Activated CD8-positive, alpha-beta memory T cell treated with anti-CD3 and anti-CD28 coated beads, Interleukin-2, amount 10 ng/mL, durations not matched to agents 7 days and 5 days (primary cell): Measurements from ENCODE around the gene TMEM115. TPM values are rescaled to one million over a fixed set of nuclear protein-coding genes. Genes with fewer than 3 reads are reported as not detected.

ENCODE experiments used
- ATAC-seq: fragments of 150-1000 bp; cut with Tn5 transposase; one replicate; pipeline ENCODE4 v1.10.0; 2021; ENCODE audit warnings: moderate library complexity
- CTCF ChIA-PET: fragments of 350-600 bp; sonication (Branson Sonifier 250); formaldehyde crosslinking; loops from one replicate; lab custom pipeline; 2021; ENCODE audit warnings: antibody characterized with exemption; lab: Charles Lee
- DNase-seq: peaks from one replicate; pipeline ENCODE4 v3.0.0-alpha.2; 2020
- H3K27ac Mint-ChIP-seq: one replicate; pipeline ENCODE4 v1.8.0; 2021; ENCODE audit warnings: mild to moderate bottlenecking, mixed read lengths
- H3K27me3 Mint-ChIP-seq: one replicate; pipeline ENCODE4 v1.8.0; 2021; ENCODE audit warnings: mixed read lengths
- H3K36me3 Mint-ChIP-seq: one replicate; pipeline ENCODE4 v1.8.0; 2021; ENCODE audit warnings: mild to moderate bottlenecking, mixed read lengths
- H3K4me1 Mint-ChIP-seq: one replicate; pipeline ENCODE4 v1.8.0; 2021; ENCODE audit warnings: mixed read lengths
- H3K4me3 Mint-ChIP-seq: one replicate; pipeline ENCODE4 v1.8.0; 2021; ENCODE audit warnings: mild to moderate bottlenecking, moderate library complexity, mixed read lengths
- H3K9me3 Mint-ChIP-seq: one replicate; pipeline ENCODE4 v1.8.0; 2022; ENCODE audit warnings: low read depth, mixed read lengths
- total RNA-seq, 2 experiments: library from RNA; stranded (reverse); gene quantifications; one replicate each; pipeline ENCODE4 v1.2.3, GENCODE V29; 2021

The TMEM115 gene
- total RNA-seq, 2 experiments from 2014 or later, result 19.8 to 23.0 TPM

DNA sequence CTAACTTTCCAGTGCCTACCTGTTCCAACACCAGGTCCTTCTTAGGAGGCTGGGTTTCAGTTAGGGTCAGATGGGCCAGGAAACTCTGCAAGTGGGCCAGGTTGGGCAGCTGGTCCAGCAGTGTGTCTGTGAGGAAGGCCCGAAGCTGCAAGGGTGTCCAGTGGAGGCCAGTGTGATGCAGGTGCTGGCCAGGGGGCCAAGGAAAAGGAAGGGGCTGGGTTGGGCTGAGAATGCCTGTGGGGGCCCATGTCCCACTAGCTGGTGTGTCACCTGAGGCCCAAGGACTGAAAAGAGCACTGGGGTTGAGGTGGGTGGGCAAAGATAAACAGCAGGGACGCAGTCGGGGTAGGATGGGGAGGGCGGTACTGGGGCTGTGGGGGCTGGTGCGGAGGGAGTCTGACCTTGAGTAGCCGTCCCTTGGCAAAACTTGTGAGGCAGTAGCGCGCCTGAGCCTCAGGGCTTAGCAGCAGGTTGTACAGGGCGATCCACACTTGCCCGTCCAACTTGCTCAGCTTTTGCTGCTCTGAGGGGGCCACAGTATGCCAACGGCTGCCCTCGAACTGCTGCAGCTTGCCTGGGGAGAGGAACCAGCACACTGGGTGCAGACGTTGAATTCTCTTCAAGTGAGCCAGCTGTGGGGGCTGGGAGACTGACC lies 17.2 kb downstream of the TMEM115 start:
- no peak for ATAC-seq
- peak overlapping the region; percentile 68 for H3K27ac Mint-ChIP-seq

DNA sequence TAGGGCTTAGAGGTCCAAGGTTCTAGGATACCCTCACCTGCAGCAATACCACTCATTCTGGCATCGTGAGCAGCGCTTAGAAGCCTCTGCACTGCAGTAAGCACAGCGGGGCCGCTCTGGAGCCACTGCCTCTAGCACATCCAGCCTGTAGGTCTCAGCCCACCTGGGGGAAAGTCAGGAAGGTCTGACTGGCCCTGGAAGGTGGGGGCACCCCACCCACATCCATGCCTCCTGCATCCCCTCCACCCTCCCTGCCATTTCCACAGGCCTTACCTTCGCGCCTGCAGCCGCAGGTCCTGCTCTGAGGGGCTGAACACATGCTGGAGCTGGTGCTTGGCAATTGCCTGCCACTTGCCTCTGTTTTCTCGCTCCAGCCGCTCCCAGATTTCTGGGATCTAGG lies 17.8 kb downstream of the TMEM115 start:
- CTCF ChIA-PET, result interaction anchor here (1.1 to 2.4 kb wide), 8 partner anchors 8 to 268 kb away, joined by 3 to 8 read pairs (median 5); partner anchors contain the start of genes HYAL3 and NAA80
- Mint-ChIP-seq H3K27me3 (no peaks in the 10 kb centered on the region), H3K27ac (peak overlapping the region; percentile 94), H3K4me3 (peak overlapping the region; percentile 92), H3K36me3 (peaks cover 32% of the 10 kb centered on the region), H3K4me1 (peaks cover 48% of the 10 kb centered on the region), H3K9me3 (no peaks in the 10 kb centered on the region)
- ATAC-seq (peak; percentile 3), DNase-seq (no peak)

More for the DNA sequence above, 17.2 kb downstream of the TMEM115 start:
- peak overlapping the region; percentile 92 for H3K4me3 Mint-ChIP-seq
- no peak for DNase-seq
- no peaks in the 10 kb centered on the region for H3K9me3 Mint-ChIP-seq
- peaks cover 29% of the 10 kb centered on the region for H3K36me3 Mint-ChIP-seq
- peaks cover 49% of the 10 kb centered on the region for H3K4me1 Mint-ChIP-seq
- CTCF ChIA-PET, result interaction anchor here (0.7 to 2.4 kb wide), 6 partner anchors 11 to 230 kb away, joined by 3 to 6 read pairs (median 4); no protein-coding TSS in a partner anchor
- no peaks in the 10 kb centered on the region for H3K27me3 Mint-ChIP-seq

DNA sequence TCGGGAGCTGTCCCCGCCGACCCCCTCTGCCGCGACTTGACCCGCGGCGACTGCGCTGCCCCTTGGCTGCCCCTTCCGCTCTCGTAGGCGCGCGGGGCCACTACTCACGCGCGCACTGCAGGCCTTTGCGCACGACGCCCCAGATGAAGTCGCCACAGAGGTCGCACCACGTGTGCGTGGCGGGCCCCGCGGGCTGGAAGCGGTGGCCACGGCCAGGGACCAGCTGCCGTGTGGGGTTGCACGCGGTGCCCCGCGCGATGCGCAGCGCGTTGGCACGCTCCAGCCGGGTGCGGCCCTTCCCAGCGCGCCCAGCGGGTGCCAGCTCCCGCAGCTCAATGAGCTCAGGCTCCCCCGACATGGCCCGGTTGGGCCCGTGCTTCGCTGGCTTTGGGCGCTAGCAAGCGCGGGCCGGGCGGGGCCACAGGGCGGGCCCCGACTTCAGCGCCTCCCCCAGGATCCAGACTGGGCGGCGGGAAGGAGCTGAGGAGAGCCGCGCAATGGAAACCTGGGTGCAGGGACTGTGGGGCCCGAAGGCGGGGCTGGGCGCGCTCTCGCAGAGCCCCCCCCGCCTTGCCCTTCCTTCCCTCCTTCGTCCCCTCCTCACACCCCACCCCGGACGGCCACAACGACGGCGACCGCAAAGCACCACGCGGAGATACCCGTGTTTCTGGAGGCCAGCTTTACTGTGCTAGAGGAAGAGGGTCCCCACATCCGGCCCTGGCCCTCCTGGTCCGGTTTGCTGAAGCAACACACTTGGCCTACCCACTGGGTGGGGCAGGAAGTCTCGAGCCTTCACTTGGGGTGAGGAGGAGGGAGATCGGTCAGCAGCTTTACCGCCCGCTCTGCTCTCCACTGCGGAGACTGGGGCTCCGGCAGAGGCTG lies 18.6 kb downstream of the TMEM115 start, which contains the start of gene RASSF1:
RASSF1 (minus strand) TSS at position 389 of the 882 bp plus-strand sequence; CDS start at position 358, 31 bp downstream.
- peak; percentile 57 for ATAC-seq
- Mint-ChIP-seq H3K9me3 (no peaks in the 10 kb centered on the region), H3K4me3 (peak within 1 kb of the TSS; percentile 92), H3K27ac (peak within 1 kb of the TSS; percentile 94), H3K4me1 (peaks cover 49% of the 10 kb centered on the region), H3K36me3 (peaks cover 38% of the 10 kb centered on the region), H3K27me3 (no peaks in the 10 kb centered on the region)
- peak; percentile 98 for DNase-seq
- CTCF ChIA-PET, result interaction anchor here (0.7 to 2.4 kb wide), 12 partner anchors 8 to 269 kb away, joined by 3 to 8 read pairs (median 4); partner anchors contain the start of genes HYAL3 and NAA80

DNA sequence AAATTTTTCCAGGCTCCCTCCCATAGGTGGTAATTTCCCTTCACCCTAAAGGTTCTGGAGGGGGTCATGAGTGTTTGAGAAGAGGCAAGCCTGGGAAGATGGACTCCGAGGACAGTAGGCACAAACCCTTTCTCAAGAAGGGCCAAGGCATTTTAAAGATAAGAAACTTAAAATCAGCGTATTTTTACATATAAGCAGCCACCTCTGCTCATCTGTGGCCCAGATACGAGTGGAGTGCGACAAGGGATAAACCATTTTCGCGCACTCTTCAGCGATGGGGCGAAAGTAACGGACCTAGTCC lies 19.2 kb downstream of the TMEM115 start:
- H3K36me3 Mint-ChIP-seq, result peaks cover 44% of the 10 kb centered on the region

DNA sequence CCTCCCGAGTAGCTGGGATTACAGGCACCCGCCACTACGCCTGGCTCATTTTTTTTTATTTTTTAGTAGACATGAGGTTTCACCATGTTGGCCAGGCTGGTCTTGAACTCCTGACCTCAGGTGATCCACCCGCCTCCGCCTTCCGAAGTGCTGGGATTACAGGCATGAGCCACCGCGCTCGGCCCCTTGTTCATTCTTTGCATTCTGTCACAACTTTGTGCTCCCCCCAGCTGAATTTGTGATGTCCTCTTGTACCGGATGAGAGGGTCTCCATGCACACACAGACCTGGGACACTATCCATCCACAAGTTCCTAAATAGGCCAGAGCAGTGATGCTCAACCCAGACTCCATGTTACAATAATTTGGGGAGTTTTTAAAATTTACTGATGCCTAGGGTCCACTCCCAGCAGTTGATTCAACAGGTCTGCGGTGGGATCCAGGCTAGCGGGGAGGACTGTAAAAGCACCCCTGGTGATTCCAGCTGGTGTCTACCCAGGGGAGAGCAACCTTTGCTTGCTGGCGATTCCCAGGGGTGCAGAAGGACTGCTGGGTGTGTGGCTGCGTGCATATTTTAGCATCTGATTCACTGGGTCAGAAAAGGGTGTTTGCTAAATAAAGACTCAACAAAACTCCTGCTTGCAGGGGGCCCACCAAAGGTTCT lies 19.7 kb downstream of the TMEM115 start:
- peaks cover 46% of the 10 kb centered on the region for H3K36me3 Mint-ChIP-seq
- peak overlapping the region; percentile 94 for H3K27ac Mint-ChIP-seq

More for the DNA sequence above, 19.2 kb downstream of the TMEM115 start:
- Mint-ChIP-seq H3K27me3 (no peaks in the 10 kb centered on the region), H3K9me3 (no peaks in the 10 kb centered on the region), H3K27ac (peak overlapping the region; percentile 94), H3K4me3 (peak overlapping the region; percentile 92), H3K4me1 (peaks cover 49% of the 10 kb centered on the region)
- DNase-seq (no peak), ATAC-seq (no peak)
- CTCF ChIA-PET, result interaction anchor here (0.7 to 9.2 kb wide), 11 partner anchors 9 to 270 kb away, joined by 3 to 91 read pairs (median 6); partner anchors contain the start of genes CISH, HYAL2, HYAL3 and NAA80

DNA sequence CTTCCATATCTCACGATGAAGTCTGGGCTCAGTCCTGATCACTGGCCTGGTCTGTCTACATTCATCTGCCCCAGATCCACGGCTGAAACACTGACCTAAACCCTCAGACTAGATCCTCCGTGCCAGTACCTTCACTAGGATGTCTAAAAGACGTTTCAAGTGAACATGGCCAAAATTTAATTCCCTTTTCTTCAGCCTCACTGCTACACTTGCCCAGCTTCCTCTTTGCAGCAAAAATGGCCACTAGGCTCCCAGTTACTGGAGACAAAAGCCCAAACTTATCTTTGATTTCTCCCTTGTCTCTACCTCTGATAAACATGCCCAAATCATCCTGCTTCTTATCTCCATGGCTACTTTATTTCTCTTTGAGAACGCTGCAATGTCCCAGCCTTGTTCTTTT lies 20.4 kb downstream of the TMEM115 start:
- H3K36me3 Mint-ChIP-seq, result peaks cover 53% of the 10 kb centered on the region
- no peaks in the 10 kb centered on the region for H3K27me3 Mint-ChIP-seq
- peak overlapping the region; percentile 94 for H3K27ac Mint-ChIP-seq
- peaks cover 54% of the 10 kb centered on the region for H3K4me1 Mint-ChIP-seq
- ATAC-seq, result no peak
- no peaks in the 10 kb centered on the region for H3K9me3 Mint-ChIP-seq
- H3K4me3 Mint-ChIP-seq, result peak overlapping the region; percentile 92
- CTCF ChIA-PET, result interaction anchor here (0.7 to 9.2 kb wide), 9 partner anchors 11 to 271 kb away, joined by 3 to 91 read pairs (median 11); partner anchors contain the start of genes CISH, CYB561D2, HYAL2 and HYAL3
- DNase-seq, result no peak

More for the DNA sequence above, 19.7 kb downstream of the TMEM115 start:
- DNase-seq (no peak), ATAC-seq (no peak)
- Mint-ChIP-seq H3K4me3 (peak overlapping the region; percentile 92), H3K27me3 (no peaks in the 10 kb centered on the region), H3K9me3 (no peaks in the 10 kb centered on the region), H3K4me1 (peaks cover 49% of the 10 kb centered on the region)
- CTCF ChIA-PET, result interaction anchor here (0.7 to 9.2 kb wide), 10 partner anchors 10 to 271 kb away, joined by 3 to 91 read pairs (median 8); partner anchors contain the start of genes CISH, CYB561D2, HYAL2 and HYAL3

DNA sequence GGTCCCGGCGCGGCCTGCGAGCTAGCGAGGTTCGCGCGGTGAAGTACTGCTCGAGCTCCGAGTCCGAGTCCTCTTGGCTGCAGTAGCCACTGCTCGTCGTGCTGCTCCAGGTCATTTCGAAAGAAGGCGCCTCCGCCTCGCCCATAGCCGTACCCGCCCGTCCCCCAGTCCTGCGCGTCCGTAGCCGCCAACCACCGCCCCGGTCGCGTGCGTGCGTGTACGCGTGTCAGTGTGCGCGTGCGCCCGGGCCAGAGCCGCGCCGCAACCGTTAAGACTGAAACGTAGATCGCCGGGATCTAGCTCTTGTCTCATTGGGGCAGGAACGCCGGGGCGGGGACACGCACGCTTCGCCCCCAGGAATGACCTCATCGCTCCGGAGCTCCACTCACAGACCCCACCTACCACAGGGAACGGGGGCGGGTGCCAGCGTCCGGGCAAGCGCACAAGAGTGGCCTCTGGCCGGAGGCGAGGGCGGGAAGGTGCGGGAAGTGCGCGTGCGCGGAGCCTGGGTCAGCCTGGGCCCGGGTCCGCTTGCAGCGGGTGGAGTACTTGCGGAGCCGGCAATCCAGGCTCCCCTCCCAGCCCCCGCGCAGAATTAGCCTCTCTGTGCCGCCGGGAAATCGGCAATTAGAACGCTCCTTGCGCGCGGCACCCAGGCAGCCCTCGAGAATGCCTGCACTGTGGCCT lies 22.0 kb downstream of the TMEM115 start:
- Mint-ChIP-seq H3K27me3 (no peaks in the 10 kb centered on the region), H3K4me1 (peaks cover 50% of the 10 kb centered on the region), H3K9me3 (no peaks in the 10 kb centered on the region), H3K4me3 (peak overlapping the region; percentile 92), H3K27ac (peak overlapping the region; percentile 94), H3K36me3 (peaks cover 63% of the 10 kb centered on the region)
- CTCF ChIA-PET, result interaction anchor here (0.8 to 9.2 kb wide), 21 partner anchors 9 to 276 kb away, joined by 3 to 91 read pairs (median 4); partner anchors contain the start of genes CISH, CYB561D2, GNAI2 and HEMK1
- peak; percentile 74 for ATAC-seq
- DNase-seq, result peak; percentile 99

DNA sequence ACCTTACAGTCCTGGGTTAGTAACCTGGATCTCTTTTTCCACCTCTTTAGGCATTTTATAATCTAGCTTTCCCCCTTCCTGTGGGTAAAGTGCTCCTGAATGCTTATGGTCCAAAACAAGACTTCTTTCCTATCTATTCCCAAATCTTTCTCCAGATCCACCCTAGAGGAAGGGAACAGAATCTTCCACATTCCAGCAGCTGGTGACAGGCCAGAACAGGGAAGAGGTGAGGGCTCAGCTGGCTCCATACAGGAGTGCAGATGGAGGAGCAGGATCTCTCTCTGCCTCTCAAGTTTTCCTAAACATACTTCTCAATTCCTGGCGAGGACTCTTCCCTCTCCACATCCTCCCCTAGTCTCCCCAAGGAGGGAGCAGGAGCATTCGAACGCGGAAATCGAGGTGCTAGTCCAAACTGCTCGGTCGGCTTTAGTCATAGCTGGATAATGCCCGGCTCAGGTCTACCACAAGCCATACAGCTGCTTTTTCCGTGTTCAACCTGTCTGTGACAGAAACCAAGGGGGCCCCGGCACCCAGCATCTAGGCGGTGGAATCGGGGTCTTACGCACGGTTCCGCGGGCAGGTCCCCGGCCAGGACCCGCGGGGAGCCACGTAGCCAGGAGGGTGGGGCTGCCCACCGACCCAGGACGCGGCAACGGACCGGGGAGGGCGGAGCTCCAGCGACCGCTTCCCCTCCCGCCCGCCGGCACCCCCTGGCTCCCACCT lies 22.7 kb downstream of the TMEM115 start:
- no peaks in the 10 kb centered on the region for H3K27me3 Mint-ChIP-seq
- H3K27ac Mint-ChIP-seq, result peak overlapping the region; percentile 94
- DNase-seq (peak; percentile 84), ATAC-seq (peak; percentile 3)
- H3K4me3 Mint-ChIP-seq, result peak overlapping the region; percentile 92
- H3K9me3 Mint-ChIP-seq, result no peaks in the 10 kb centered on the region
- H3K36me3 Mint-ChIP-seq, result peaks cover 69% of the 10 kb centered on the region
- peaks cover 45% of the 10 kb centered on the region for H3K4me1 Mint-ChIP-seq
- CTCF ChIA-PET, result interaction anchor here (0.8 to 9.2 kb wide), 20 partner anchors 9 to 274 kb away, joined by 3 to 91 read pairs (median 5); partner anchors contain the start of genes CISH, CYB561D2, GNAI2 and HEMK1

DNA sequence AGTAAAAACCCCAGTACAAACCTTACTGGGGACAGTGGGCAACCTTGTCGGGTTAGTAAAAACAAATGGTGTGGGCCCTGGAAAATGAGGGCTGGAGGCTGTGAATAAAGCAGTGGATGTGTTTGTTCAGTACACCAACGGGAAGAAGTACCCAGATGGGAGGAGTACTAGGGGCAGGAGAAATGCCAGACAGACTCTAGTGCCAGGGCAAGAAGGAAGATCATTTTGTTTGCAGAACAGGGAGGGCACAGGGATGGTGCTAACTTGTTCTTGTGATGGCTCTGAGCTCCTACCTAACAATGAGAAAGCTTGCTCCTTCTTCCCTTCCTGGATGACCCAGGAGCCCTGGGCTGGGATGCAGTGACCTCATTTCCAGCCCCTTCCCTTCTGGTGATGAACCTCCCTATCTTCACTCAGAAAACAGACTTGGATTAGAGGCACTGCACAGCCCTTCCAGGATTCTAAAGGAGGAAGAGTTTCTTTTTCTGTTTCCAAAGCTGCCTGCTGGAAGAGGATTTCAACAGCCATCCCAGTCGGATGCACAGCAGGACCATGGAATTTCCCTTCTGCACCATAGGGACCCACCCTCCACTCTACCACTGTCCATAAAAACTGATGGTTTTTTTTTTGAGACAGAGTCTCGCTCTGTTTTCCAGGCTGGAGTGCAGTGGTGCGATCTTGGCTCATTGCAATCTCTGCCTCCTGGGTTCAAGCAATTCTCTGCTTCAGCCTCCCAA lies 24.8 kb downstream of the TMEM115 start:
- Mint-ChIP-seq H3K4me3 (peak overlapping the region; percentile 44), H3K27ac (peak overlapping the region; percentile 85), H3K36me3 (peaks cover 80% of the 10 kb centered on the region), H3K9me3 (no peaks in the 10 kb centered on the region), H3K4me1 (peaks cover 44% of the 10 kb centered on the region), H3K27me3 (no peaks in the 10 kb centered on the region)
- DNase-seq, result no peak
- CTCF ChIA-PET, result interaction anchor here (1.2 to 9.2 kb wide), 5 partner anchors 12 to 88 kb away, joined by 3 to 91 read pairs (median 8); partner anchors contain the start of genes CYB561D2, HYAL2 and NPRL2
- ATAC-seq, result no peak

DNA sequence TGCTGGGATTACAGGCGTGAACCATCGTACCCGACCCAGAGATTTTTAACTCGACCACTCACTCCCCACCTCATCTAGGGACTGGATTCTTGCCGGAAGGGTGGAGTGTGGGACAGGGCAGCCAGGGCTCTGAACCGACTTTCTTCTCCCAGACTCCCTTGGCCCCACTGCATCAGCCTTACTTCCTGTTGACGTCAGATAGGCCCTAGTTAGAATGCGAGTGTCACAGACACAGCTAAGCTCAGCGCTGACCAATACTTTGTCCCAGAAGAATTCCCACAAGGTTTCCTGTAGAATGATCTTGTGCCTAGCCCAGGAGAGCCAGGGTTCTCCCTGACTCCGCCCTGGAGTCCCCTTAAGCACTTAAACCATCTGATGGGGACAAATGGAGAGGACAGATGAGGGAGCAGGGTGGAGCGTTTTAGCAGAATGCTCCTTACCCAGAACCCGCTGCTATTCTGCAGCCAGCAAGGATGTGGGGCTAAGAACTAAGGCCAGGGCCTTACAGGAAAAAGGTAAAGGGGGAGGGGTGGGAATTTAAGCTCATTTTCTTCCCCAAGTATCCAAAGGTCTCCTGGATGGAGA lies 25.5 kb downstream of the TMEM115 start:
- Mint-ChIP-seq H3K4me1 (peaks cover 44% of the 10 kb centered on the region), H3K36me3 (peaks cover 75% of the 10 kb centered on the region), H3K9me3 (no peaks in the 10 kb centered on the region), H3K27ac (peak overlapping the region; percentile 85), H3K27me3 (no peaks in the 10 kb centered on the region), H3K4me3 (peak overlapping the region; percentile 44)
- no peak for DNase-seq
- no peak for ATAC-seq
- CTCF ChIA-PET, result interaction anchor here (1.2 to 9.2 kb wide), 4 partner anchors 11 to 17 kb away, joined by 3 to 91 read pairs (median 7); partner anchors contain the start of genes CYB561D2, HYAL2 and NPRL2
